ENCODE results near the gene TRAF6. TPM values are rescaled to one million over a fixed set of nuclear protein-coding genes. Genes with fewer than 3 reads are reported as not detected.

The TRAF6 gene
- total and polyA plus RNA-seq, 2 of the 13 experiments (the other 11 are each of a cell fraction or from before 2014, with no cell fraction given): 3.3 to 5.9 TPM

GRCh38 chr11:36509694-36510593, at the start of gene TRAF6 (continued):
- TF ChIP-seq SP4 (CRISPR knock-in tag; IDR thresholded peaks at IDR 0.05) (peak; percentile 87), UBTF (CRISPR knock-in tag; IDR thresholded peaks at IDR 0.05) (peak; percentile 97), SOX13 (IDR thresholded peaks at IDR 0.05) (no peak), SOX13 (CRISPR knock-in tag; conservative IDR thresholded peaks at IDR 0.05 in 1 of 2, IDR thresholded peaks at IDR 0.05 in 1 of 2) (peak in 1 of 2 experiments; percentile 21; a peak in 1 of 4 replicates), ZNF225 (CRISPR knock-in tag; IDR thresholded peaks at IDR 0.05) (peak; percentile 78; the same call in 1 of the 2 replicates), HHEX (CRISPR knock-in tag; IDR thresholded peaks at IDR 0.05) (no peak), ZNF672 (CRISPR knock-in tag; IDR thresholded peaks at IDR 0.05) (no peak), ZNF749 (CRISPR knock-in tag; IDR thresholded peaks at IDR 0.05; ENCODE audit: borderline replicate concordance) (peak; percentile 71; the same call in 1 of the 2 replicates), MEIS1 (CRISPR knock-in tag; IDR thresholded peaks at IDR 0.05; ENCODE audit: borderline replicate concordance) (peak; percentile 86; the same call in 1 of the 2 replicates), SNRNP70 (IDR thresholded peaks at IDR 0.05; ENCODE audit: low read depth, low read length) (no peak), ZNF430 (CRISPR knock-in tag; IDR thresholded peaks at IDR 0.05) (no peak; the same call in 1 of the 2 replicates), SNAPC2 (CRISPR knock-in tag; IDR thresholded peaks at IDR 0.05) (no peak), SKI (IDR thresholded peaks at IDR 0.05; ENCODE audit: partially characterized antibody) (no peak)
- TF ChIP-seq, protein P1, sequence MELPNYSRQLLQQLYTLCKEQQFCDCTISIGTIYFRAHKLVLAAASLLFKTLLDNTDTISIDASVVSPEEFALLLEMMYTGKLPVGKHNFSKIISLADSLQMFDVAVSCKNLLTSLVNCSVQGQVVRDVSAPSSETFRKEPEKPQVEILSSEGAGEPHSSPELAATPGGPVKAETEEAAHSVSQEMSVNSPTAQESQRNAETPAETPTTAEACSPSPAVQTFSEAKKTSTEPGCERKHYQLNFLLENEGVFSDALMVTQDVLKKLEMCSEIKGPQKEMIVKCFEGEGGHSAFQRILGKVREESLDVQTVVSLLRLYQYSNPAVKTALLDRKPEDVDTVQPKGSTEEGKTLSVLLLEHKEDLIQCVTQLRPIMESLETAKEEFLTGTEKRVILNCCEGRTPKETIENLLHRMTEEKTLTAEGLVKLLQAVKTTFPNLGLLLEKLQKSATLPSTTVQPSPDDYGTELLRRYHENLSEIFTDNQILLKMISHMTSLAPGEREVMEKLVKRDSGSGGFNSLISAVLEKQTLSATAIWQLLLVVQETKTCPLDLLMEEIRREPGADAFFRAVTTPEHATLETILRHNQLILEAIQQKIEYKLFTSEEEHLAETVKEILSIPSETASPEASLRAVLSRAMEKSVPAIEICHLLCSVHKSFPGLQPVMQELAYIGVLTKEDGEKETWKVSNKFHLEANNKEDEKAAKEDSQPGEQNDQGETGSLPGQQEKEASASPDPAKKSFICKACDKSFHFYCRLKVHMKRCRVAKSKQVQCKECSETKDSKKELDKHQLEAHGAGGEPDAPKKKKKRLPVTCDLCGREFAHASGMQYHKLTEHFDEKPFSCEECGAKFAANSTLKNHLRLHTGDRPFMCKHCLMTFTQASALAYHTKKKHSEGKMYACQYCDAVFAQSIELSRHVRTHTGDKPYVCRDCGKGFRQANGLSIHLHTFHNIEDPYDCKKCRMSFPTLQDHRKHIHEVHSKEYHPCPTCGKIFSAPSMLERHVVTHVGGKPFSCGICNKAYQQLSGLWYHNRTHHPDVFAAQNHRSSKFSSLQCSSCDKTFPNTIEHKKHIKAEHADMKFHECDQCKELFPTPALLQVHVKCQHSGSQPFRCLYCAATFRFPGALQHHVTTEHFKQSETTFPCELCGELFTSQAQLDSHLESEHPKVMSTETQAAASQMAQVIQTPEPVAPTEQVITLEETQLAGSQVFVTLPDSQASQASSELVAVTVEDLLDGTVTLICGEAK (IDR thresholded peaks at IDR 0.05): no peak
- TF ChIP-seq, protein P1 (CRISPR knock-in tag; IDR thresholded peaks at IDR 0.05): peak; percentile 80
- TF ChIP-seq, protein P2, sequence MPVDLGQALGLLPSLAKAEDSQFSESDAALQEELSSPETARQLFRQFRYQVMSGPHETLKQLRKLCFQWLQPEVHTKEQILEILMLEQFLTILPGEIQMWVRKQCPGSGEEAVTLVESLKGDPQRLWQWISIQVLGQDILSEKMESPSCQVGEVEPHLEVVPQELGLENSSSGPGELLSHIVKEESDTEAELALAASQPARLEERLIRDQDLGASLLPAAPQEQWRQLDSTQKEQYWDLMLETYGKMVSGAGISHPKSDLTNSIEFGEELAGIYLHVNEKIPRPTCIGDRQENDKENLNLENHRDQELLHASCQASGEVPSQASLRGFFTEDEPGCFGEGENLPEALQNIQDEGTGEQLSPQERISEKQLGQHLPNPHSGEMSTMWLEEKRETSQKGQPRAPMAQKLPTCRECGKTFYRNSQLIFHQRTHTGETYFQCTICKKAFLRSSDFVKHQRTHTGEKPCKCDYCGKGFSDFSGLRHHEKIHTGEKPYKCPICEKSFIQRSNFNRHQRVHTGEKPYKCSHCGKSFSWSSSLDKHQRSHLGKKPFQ (CRISPR knock-in tag; IDR thresholded peaks at IDR 0.05; ENCODE audit: insufficient replicate concordance): no peak

Data from HepG2 (cell line).